HG03460 (cell line): ENCODE data around the gene DTNB.
"Not testable (repeated sequence)": the region's sequence is repeated elsewhere in the genome, so short reads cannot be mapped to it uniquely, and the experiment has no call there.

Experiments
- ATAC-seq: cut with Tn5 transposase; IDR thresholded peaks from one replicate; pipeline ENCODE4 v1.9.1; 2021; ENCODE audit not compliant: unreplicated experiment

Gene DTNB

DNA sequence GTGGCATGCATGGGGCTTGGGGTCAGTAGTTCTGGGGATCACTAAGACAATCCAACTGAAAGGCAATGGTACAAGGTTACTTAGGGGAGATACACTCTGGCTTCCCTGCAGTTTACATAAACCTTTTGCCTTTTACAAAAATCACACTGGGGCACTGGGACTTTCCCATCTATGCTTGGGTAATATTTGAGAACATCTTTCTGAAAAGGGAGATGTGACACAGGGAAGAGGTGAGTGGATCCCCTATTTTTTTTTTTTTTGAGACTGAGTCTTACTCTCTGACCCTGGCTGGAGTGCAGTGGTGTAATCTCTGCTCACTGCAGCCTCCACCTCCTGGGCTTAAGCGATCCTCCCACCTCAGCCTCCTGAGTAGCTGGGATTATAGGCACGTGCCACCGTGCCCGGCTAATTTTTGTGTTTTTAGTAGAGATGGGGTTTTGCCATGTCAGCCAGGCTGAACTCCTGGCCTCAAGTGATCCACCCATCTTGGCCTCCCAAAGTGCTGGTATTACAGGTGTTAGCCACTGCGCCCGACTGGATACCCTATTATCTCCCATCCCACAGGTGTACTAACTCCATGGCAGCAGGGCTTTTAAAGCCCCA, 248.8 kb downstream of the DTNB start:
- no peak for ATAC-seq

DNA sequence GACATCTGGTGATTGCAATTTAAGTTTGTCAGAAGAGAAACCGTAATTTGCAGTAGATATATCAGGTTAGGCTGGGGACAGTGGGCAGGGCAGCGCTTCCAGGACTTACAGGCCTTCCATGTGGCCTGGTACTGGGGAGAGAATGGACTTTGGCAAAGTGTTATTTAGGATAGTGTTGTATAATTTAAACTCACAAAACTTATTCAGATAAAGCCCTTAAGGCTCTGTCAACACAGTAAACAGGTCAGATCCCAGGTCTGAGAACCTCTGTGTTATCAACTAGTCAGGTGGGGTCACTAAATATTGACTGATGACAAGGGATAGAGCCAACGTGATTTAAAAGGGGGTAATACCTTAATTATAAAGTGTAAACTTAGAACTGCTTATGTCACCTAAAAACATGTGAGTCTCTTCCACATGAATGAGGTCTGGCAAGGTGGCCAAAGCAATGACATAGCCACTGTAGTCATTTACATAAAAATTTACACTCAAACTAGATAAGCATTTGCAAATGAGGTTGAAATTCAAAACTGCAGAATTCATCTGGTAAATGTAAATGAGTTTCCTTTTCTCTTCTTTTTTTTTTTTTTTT, 251.5 kb downstream of the DTNB start:
- ATAC-seq, result peak; percentile 26

DNA sequence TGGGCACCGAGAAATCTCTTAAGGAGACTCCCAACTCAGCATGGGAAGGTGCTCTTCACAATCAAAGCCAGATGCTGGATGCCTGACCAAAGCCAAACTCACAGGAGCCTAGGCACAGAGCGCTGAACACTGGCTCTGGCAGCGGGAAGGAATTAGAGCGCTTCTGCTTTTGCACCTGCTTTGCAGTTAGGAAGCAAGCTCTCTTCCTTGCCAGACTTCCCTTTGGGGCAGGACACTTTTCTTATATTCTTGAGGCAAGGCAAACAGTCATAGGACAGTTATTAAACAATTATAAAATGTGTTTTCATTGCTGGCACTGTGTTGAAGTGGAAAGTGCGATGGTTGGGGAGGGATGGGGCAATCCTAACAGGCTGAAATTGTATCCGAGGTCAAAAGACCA, 252.1 kb downstream of the DTNB start:
- no peak for ATAC-seq

DNA sequence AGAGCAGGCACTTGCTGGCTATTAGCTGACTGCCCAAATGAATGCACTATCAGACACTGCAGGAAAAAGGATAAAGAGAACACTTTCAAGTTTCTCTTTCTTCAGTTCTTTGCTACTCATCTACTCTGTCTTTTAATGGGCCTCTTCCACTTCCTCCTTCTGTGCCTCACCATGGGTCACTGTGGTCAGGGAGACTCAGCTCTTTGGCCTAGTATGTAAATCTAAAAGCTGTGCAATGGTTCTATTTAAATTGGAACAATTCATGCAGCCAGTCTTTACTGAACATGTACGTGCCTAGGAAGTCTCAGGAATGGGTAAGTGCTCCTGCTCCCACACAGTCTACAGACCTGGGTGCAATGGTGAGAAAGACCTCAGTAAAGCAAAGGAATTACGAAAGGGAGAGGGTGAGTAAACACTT, 252.5 kb downstream of the DTNB start:
- peak; percentile 45 for ATAC-seq

DNA sequence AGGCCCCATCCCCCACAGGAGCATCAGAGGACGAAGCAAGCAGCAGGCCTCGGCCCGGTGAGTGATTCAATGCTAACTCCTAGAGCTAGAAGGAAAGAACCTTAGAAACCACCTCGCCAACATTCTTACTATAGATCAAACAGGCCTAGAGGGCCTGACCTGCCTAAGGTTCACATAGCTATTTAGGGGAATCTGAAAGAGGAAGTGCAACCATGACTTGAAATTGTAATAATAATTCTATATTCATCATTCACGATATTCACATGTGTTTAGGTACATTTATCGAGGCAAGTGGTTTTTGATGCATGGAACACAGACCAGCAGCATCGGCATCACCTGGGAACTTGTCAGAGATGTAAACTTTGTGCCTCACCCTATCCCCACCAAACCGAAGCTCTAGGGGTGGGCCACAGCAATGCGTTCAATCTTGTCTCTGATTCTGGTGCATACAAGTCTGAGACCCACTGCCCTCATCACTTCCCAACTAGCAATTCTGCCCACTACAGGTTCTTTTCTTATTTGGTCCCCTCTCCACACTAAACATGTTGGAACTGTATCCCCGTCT, 253.6 kb downstream of the DTNB start:
- ATAC-seq, result peak; percentile 66

DNA sequence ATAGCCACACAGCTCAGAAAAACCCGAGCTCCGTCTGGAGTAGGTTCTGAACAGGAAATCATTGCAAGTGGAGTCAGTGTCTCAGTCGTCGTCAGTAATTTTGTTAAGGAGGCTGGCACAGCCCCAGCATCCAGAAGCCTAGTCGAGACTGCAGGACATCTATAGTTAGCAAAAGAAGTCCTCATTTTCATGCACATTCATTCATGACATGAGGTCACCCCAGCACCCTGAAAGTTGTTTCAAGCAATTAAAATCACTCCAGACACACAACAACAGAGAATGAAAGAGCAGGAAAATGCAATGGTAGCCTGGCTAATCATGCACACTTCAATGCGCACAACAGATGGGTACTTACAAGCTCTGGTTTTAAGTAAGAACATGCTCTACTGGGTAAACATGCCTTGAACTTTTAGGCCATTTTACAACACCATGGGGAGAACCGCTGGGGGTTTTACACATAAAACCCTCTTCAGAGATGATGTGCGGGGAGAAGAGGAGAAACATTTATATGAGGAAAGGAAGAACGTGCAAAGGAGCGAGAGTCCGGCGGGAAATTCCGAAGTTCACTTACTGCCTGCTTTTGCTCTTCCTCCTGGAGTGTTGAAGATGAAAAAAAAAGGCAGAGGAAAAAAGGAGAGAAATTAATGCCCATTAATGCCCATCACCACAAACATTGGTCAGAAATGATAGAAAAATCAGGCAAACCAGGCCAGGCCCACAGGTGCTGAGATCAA, 254.3 kb downstream of the DTNB start:
- ATAC-seq, result no peak

DNA sequence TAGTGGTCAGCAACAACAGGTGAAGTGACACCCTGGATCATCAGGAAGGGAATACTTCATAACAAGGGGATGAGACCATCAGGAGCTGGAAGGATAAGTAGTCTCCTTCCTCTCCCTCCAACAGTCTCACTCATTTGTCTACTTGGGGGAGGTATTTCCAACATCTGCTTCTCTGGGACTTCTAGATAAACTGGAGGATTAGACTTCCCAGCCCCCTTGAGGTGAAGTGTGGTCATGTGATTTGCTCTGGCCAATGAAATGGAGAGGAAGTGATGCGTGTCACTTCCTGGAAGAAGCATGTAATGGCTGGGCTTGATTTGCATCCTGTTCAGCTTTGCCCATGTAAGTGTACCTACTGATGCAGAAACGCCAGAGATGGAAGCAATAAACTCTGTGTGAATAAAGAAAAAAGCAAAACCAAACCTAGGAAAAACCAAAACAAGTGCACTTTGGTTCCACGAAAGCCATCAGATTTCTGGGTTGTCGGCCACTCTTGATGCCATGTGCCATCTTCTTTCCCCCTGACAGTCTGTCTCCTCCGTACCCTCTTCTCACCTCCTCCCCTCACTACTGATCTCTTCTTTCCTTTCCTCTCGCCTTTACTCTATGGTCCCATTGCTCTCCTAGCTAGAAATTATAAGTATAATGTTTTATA, 255.5 kb downstream of the DTNB start:
- no peak for ATAC-seq

DNA sequence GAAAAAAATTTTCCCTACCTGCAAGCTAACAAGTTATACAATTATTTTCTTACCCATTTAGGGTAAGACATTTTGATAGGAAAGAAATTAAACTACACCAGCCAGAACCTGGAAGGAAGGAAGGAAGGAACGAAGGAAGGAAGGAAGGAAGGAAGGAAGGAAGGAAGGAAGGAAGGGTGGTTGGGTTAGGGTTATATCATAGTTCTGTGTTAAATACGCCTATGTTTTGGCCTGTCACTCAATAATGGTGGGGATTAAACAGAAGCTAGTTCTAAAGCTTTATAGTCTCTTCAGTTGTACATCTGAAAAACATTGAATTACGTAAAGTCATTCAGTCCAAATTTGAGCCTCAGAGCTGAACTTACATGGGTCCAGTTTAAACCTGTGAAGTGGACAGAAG, 256.7 kb downstream of the DTNB start:
- no peak for ATAC-seq

DNA sequence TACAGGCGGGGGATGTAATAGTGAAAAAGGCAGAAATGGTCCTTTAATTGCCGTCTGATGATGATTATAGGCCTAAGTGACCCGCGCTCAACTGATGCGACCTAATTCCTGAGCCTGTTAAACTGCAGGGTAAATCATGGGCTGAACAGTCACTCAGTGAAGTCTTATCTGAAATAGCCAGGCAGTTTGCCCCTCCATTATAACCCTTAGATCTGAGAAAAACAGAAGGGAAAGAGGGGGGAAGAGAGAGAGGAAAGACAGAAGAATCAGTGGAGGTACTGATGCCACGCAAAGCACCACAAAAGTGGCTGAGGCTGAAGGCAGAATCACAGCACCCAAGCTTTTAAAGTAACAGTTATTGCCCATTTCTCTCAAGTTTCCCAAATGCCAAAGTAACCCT, 258.6 kb downstream of the DTNB start:
- ATAC-seq, result no peak

DNA sequence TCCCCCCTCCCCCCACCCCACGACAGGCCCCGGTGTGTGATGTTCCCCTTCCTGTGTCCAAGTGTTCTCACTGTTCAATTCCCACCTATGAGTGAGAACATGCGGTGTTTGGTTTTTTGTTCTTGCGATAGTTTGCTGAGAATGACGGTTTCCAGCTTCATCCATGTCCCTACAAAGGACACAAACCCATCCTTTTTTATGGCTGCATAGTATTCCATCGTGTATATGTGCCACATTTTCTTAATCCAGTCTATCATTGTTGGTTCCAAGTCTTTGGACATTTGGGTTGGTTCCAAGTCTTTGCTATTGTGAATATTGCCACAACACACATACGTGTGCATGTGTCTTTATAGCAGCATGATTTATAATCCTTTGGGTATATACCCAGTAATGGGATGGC, 260.0 kb downstream of the DTNB start:
- ATAC-seq, result not testable (repeated sequence)

DNA sequence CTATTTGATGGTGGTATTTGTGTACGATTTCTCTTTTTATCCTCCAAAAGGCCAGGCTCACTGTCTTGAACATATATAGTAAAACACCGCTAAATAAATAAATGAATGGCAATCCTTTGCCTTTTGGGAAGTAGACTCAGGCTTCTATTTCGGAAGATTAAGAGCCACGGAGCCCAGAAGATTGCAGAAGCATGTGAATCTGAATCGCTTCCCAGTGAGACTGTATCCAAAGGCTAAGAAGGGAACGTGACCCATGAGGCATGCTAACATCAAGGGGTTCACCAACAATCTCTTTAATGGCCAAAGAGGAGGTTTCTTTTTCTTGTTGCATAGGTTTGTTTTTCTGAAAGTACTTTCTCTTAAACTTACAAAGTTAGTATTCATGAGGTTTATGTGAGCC, 261.6 kb downstream of the DTNB start:
- ATAC-seq, result no peak

DNA sequence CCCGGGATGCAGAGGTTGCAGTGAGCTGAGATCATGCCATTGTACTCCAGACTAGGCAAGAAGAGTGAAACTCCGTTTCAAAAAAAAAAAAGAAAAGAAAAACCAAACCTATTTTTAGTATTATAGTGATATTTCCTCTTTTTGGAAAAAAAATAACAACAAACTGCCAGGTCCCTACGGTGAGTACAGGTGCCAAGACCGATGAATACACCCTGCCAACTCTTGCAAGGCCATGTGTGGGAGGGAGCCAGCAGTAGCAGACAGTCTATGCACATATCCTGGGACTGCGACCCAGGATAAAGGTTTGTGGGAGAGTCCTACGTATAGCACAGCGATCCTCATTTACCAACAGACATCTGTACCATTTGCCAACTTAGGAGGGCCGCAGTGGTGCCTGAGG, 262.1 kb downstream of the DTNB start:
- ATAC-seq, result no peak

DNA sequence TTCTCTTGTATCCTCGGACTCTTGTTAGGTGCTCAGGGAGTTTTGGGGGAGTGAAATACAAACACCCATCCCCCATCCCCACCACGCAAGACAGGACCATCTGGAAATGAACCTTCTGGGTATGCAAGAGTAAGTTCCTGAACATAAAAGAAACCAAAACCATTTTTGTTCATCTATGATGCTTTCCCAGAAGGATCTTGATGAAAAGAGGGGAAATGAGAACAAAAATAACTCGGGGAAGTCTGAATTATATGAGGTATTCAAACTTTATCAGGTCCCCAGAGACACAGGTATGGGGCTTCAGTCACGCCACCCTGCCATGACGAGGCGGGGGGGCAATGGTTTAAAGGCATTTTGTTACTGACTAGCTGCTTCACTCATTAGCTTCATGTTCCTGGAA, 263.0 kb downstream of the DTNB start:
- no peak for ATAC-seq

DNA sequence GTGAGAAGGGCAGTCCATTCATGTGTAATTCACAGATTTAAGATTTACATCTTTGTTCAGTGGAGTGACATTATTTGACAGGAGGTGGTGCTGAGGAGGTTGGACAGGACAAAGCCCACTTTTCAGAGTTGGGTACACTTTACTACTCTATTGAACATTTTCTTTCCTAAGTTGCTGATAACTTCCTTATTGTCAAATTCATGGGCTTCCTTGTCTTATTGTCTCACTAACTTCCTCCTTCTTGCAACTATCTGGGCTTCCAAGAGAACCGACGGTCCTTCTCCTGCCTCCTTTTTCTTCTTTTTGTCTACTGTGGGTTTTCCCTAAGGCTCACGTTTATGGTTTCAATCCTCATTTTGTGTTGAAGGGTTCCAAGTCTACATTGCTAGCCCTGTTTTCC, 263.9 kb downstream of the DTNB start:
- no peak for ATAC-seq

DNA sequence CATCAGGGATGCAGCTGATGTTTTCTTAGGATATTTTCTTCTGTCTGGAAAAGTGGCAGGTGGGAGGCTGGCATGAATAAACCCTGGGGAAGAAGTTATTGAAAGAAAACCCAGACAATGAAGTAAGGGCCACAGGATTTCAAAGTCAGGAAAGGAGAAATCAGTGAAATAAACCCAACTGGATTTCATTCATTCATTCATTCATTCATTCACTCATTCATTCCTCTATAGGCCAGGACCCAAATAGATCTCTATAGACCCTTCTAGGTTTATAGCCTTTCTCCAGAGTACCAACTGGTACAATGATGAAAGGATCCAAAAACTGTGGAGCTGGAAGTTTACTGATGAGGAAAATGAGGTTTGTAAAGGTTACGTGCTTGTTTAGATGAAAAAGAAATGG, 264.3 kb downstream of the DTNB start:
- ATAC-seq, result no peak

DNA sequence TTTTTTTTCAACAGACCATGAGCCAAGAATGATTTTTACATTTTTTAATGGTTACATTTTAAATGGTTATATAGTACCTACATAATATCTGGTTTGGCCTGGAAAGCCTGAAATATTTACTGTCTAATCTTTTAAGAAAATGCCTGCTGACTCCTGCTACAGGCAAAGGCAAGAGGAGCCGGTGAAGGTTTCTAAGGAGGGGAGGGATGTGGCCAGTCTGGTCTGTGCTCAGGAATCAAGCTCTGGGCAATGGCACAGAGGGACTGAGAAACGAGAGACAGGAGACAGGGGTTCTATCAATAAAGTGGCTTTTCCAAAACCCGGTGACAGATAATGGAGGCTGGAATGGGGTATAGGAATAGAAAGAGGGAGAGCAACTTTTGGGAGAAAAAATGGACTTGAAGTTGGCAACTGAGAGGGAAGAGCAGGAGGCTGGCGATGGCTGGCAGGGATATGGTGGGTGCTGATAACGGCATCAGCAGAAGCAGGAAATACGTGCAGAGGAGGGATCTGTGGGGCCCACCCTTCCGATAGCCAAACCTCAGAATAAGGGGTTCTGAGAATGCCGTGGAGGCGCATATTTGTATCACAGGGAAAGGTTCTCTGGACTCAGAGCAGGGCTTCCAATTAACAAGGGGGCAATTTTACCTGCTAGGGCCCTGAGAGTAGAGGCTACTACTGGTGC, 267.6 kb downstream of the DTNB start:
- no peak for ATAC-seq

DNA sequence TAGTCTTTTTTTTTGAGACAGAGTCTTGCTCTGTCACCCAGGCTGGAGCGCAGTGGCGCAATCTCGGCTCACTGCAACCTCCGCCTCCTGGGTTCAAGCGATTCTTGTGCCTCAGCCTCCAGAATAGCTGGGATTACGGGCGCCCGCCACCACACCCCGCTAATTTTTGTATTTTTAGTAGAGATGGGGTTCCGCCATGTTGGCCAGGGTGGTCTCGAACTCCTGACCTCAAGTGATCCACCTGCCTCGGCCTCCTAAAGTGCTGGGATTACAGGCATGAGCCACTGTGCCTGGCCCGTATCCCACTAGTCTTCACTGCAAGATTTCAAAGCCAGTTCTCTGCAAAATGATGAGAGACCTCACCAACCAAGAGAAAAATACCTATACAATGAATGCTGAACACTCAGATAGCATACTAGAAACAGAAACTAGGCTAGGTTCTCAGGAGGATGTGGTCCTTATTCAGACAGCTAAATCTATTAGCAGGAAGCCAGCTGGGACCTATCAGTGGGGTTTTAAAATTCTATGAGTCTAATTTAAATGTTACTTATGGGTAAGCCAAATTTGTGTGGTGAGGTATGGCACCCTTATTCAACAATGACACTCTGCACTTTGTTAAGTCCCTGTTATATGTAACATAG, 270.1 kb downstream of the DTNB start:
- ATAC-seq, result peak; percentile 54

DNA sequence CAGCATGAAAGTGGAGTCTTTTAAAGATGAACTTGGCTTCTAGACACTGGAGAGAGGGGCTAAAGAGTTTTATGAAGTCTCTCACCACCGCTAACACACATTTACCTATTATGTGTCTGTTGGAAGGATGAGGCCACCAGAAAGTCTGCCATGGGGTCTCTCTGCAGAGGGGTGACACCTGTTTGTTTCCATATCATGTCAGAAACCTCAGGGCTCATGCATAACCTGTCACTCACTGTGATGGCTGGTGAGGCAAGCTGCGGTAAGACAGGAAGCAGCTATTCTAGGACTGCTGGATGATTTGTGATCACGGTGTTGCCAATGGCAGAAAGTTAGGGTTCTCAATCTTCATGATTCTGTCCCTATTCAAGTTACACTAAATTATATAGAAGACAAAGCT, 270.9 kb downstream of the DTNB start:
- peak; percentile 33 for ATAC-seq

DNA sequence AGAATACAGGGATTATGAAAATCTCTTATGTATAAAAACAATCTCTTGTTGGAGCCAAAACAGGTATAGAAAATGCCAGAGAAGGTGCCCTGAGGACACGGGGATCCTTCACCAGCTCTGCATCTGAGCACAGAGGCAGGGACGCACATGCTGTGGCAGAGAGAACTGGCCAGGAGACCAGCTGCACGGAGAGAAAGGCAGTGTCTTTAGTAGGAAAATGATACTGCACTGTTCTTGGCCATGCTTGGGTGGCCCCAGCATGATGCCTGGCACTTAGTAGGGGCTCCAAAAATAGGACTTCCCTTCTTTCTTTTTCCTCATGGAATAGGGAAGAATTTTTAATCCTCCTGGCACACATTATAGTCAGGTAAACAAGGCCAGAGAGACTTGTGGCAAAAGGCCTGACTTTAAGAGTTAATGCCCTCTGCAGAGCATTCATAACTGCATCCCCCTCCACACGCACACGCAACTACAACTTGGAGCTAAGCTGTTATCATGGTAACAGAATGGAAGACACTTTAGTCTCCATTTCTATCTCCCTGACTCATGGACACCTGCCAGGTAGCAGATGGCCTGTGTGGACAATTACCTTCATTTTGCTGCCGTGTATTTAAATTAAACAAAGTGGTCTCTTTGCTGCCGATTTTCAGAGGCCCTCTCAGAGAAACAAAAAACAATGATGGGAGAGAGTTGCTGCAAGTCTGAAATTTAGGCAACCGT, 271.9 kb downstream of the DTNB start:
- ATAC-seq, result no peak
